LNCaP clone FGC (cell line): Measurements from ENCODE around the gene SPG11.
"Not testable (repeated sequence)": the region's sequence is repeated elsewhere in the genome, so short reads cannot be mapped to it uniquely, and the experiment has no call there.

Experiments
- DNase-seq: peaks from one replicate; pipeline ENCODE4 v3.0.0-alpha.2; 2011; ENCODE audit warnings: low read depth
- H3K4me3 ChIP-seq: 2 replicates; pipeline ENCODE4 v1.5.1; 2011; ENCODE audit warnings: mild to moderate bottlenecking, low read depth, low read length, control low read depth
- TF ChIP-seq, protein P1 (sequence below): IDR thresholded peaks from 2 replicates; pipeline ENCODE4 v1.5.1; 2012; ENCODE audit warnings: mild to moderate bottlenecking; ENCODE audit not compliant: control insufficient read depth, insufficient read depth; ENCODE audit errors: extremely low read depth

SPG11 gene

DNA sequence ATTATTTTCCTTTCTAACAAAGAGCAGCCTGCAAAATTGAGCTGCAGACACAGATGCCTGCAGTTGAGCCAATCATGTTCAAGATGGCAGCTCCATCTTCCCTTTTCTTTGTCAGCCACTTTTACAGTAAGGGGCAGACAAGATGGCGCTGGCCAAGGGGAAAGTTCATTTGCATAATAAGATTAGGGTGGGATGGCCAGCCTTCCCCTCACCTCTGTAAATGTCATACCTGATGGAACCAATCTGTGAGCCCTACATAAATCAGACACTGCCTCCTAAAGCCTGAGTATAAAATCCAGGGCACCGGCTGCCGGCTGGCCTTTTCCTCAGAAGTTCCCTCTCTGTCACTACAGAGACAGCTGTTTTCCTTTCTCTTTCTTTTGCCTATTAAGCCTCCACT lies 31.8 kb upstream of the SPG11 start:
- DNase-seq = no peak
- H3K4me3 ChIP-seq = no peak overlapping the region
- TF ChIP-seq, protein P1, sequence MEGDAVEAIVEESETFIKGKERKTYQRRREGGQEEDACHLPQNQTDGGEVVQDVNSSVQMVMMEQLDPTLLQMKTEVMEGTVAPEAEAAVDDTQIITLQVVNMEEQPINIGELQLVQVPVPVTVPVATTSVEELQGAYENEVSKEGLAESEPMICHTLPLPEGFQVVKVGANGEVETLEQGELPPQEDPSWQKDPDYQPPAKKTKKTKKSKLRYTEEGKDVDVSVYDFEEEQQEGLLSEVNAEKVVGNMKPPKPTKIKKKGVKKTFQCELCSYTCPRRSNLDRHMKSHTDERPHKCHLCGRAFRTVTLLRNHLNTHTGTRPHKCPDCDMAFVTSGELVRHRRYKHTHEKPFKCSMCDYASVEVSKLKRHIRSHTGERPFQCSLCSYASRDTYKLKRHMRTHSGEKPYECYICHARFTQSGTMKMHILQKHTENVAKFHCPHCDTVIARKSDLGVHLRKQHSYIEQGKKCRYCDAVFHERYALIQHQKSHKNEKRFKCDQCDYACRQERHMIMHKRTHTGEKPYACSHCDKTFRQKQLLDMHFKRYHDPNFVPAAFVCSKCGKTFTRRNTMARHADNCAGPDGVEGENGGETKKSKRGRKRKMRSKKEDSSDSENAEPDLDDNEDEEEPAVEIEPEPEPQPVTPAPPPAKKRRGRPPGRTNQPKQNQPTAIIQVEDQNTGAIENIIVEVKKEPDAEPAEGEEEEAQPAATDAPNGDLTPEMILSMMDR = no peak

DNA sequence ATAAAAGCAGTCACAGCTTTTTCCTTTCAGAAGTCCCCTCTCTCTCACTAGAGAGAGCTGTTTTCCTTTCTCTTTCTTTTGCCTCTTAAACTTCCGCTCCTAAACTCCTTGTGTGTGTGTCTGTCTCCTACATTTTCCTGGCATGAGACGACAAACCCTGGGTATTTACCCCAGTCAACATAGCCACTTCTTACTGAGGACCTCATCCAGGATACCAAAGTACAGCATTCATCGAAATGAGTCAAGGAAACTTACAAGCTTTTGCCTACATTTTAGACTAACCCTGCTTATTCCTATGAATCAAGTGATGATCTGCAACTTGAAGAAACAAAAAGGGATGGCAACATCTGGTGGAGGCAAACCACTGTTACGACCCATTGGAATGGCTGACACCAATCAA lies 31.0 kb upstream of the SPG11 start:
- TF ChIP-seq, protein P1 = no peak
- DNase-seq = no peak
- no peak overlapping the region for H3K4me3 ChIP-seq

DNA sequence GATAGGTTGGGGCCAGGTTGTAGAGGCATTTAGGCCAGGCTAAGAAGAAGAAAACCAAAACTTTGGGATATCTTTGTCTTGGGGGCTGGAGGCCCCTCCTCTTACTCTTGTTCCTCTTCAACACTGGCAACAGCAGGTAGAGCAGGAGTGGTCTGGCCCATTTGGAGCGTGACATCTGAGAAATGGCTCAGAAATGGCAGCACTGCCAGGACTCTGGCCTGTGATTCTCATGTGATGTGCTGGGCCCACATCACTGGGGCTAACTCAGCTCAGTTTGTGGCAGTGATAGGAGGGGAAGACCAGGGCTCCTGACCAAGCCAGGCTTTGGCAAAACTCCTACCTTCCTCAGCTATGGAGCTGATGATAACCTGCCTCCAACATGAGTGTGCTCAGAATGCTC lies 29.2 kb upstream of the SPG11 start:
- TF ChIP-seq, protein P1 = no peak

DNA sequence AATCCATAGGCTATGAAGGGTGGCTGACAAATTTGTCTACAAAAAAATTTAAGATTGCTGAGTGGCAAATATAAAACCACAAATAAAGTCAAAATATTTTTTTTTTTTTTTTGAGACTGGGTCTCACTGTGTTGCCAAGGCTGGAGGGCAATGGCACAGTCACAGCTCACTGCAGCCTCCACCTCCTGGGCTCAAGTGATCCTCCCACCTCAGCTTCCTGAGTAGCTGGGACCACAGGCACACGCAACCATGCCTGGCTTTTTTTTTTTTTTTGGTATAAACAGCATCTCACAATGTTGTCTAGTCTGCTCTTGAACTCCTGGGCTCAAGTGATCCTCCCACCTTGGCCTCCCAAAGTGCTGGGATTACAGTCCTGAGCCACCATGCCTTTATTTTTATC lies 26.8 kb upstream of the SPG11 start:
- DNase-seq, H3K4me3 ChIP-seq: not testable (repeated sequence)

More for the DNA sequence above, 29.2 kb upstream of the SPG11 start:
- DNase-seq = no peak
- H3K4me3 ChIP-seq = no peak overlapping the region

DNA sequence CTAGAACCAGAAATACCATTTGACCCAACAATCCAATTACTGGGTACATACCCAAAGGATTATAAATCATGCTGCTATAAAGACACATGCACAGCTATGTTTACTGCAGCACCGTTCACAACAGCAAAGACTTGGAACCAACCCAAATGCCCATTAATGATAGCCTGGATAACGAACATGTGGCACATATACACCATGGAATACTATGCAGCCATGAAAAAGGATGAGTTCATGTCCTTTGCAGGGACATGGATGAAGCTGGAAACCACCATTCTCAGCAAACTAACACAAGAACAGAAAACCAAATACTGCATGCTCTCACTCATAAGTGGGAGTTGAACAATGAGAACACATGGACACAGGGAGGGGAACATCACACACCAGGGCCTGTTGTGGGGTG lies 25.9 kb upstream of the SPG11 start:
- H3K4me3 ChIP-seq, DNase-seq: not testable (repeated sequence)

DNA sequence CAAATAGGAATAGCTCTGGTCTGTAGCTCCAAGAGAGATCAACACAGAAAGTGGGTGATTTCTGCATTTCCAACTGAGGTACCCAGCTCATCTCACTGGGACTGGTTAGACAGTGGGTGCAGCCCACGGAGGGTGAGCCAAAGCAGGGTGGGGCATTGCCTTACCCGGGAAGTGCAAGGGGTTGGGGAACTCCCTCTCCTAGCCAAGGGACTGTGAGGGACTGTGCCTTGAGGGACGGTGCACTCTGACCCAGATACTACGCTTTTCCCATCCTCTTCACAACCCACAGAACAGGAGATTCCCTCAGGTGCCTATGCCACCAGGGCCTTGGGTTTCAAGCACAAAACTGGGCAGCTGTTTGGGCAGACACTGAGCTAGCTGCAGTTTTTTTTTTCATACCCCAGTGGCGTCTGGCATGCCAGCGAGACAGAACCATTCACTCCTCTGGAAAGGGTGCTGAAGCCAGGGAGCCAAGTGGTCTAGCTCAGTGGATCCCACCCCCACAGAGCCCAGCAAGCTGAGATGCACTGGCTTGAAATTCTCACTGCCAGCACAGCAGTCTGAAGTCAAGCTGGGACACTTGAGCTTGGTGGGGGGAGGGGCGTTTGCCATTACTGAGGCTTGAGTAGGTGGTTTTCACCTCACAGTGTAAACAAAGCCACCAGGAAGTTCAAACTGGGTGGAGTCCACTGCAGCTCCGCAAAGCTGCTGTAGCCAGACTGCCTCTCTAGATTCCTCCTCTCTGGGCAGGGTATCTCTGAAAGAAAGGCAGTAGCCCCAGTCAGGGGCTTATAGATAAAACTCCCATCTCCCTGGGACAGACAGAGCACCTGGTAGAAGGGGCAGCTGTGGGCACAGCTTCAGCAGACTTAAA lies 19.6 kb upstream of the SPG11 start:
- peak; percentile 45 for DNase-seq
- H3K4me3 ChIP-seq = peak overlapping the region; percentile 26; the same call in 1 of the 2 replicates

DNA sequence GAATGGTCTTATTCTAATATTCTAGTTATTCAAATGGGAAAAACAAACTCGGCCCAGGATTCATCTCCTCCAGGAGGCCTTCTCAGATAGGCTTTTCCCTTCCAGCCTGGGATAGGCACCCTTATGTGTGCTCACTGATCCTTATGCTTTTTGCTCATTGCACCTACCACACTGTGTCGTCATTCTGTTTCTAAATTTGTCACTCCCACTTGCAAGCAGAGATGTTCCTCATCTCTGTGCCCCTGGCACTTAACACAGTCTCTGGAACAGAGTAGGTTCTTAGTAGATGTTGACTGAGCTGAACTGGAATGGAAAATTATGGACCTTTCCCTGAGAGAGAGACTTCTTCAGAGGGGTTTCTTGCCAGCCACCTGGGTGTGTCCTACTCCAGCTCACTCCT lies 18.7 kb upstream of the SPG11 start:
- TF ChIP-seq, protein P1 = no peak
- H3K4me3 ChIP-seq = no peak overlapping the region
- DNase-seq = no peak

DNA sequence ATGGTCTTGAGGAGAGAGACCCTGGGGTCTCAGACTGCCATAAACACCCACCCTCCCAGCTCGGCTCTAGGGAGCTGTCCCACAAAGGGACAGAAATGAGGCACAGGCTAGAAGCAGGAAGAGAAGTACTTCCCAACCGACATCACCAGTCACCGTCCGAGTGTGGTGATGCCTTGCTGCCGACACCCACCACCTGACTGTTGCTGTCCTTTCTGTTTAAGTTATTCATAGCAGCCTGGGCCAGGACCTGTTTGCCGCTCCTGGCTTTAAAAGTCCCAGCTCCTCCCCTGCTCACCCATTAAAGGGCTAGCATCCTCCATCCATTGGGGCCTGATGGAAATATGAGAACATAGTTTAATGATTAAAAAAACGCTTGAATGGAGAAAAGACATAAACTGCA lies 13.2 kb upstream of the SPG11 start:
- H3K4me3 ChIP-seq = no peak overlapping the region
- TF ChIP-seq, protein P1 = no peak
- no peak for DNase-seq
